Measurements from ENCODE around the gene SSH2. TPM values are rescaled to one million over a fixed set of nuclear protein-coding genes. Genes with fewer than 3 reads are reported as not detected.

Gene SSH2
- total and polyA plus RNA-seq, 2 of the 13 experiments (the other 11 are each of a cell fraction or from before 2014, with no cell fraction given) = 6.0 to 6.4 TPM

- TF ChIP-seq PPARG (CRISPR knock-in tag; conservative IDR thresholded peaks at IDR 0.05) (no peak; the same call in 1 of the 2 replicates), ZNF552 (CRISPR knock-in tag; IDR thresholded peaks at IDR 0.05; ENCODE audit: borderline replicate concordance) (no peak), ZNF782 (CRISPR knock-in tag; IDR thresholded peaks at IDR 0.05; ENCODE audit: borderline replicate concordance) (no peak), THAP11 (CRISPR knock-in tag; IDR thresholded peaks at IDR 0.05) (peak; percentile 31), ZNF3 (CRISPR knock-in tag; IDR thresholded peaks at IDR 0.05) (no peak), TRAFD1 (CRISPR knock-in tag; IDR thresholded peaks at IDR 0.05; ENCODE audit: borderline replicate concordance) (no peak), FOXC1 (CRISPR knock-in tag; IDR thresholded peaks at IDR 0.05; ENCODE audit: borderline replicate concordance) (no peak), ZNF652 (CRISPR knock-in tag; IDR thresholded peaks at IDR 0.05; ENCODE audit: borderline replicate concordance, low read depth) (peak; percentile 81; the same call in 1 of the 2 replicates), SMC3 (IDR thresholded peaks at IDR 0.05; ENCODE audit: low read length) (peak; percentile 94), ZNF282 (IDR thresholded peaks at IDR 0.05; ENCODE audit: partially characterized antibody) (no peak), MBD4 (IDR thresholded peaks at IDR 0.05; ENCODE audit: borderline replicate concordance, low read length) (0 out of 2 replicates have a peak, but pooled peaks have one; percentile 31), TOPORS (CRISPR knock-in tag; IDR thresholded peaks at IDR 0.05) (no peak), ZNF256 (CRISPR knock-in tag; conservative IDR thresholded peaks at IDR 0.05) (no peak), ZBTB14 (CRISPR knock-in tag; IDR thresholded peaks at IDR 0.05) (no peak), FOSL2 (CRISPR knock-in tag; IDR thresholded peaks at IDR 0.05) (no peak), HMG20A (CRISPR knock-in tag; IDR thresholded peaks at IDR 0.05; ENCODE audit: borderline replicate concordance) (peak; percentile 34; the same call in 1 of the 2 replicates), MZF1 (CRISPR knock-in tag; IDR thresholded peaks at IDR 0.05; ENCODE audit: borderline replicate concordance) (no peak), ZFP36L1 (CRISPR knock-in tag; IDR thresholded peaks at IDR 0.05) (no peak), SNRNP70 (IDR thresholded peaks at IDR 0.05; ENCODE audit: low read depth, low read length) (no peak), NBN (conservative IDR thresholded peaks at IDR 0.05) (no peak), MTF1 (CRISPR knock-in tag; IDR thresholded peaks at IDR 0.05) (no peak), ZNF205 (CRISPR knock-in tag; IDR thresholded peaks at IDR 0.05) (no peak), NFAT5 (CRISPR knock-in tag; IDR thresholded peaks at IDR 0.05) (no peak), MEF2D (CRISPR knock-in tag; IDR thresholded peaks at IDR 0.05) (no peak), ZNF781 (CRISPR knock-in tag; IDR thresholded peaks at IDR 0.05; ENCODE audit: borderline replicate concordance, not compliant biosample characterization) (no peak)
Observed at GRCh38 chr17:29931231-29931932, 1.4 kb upstream of the SSH2 start (continued).

Data from HepG2 (cell line).